IMR-90 (cell line): ENCODE results near the gene TEKT1.

ENCODE experiments used
- BHLHE40 ChIP-seq: fragments of 150-350 bp; IDR thresholded peaks from 2 replicates; pipeline ENCODE4 v1.6.1; 2016; ENCODE audit warnings: mild to moderate bottlenecking, low read depth, low read length
- CHD1 ChIP-seq: IDR thresholded peaks from 2 replicates; pipeline ENCODE4 v1.6.1; 2012; ENCODE audit warnings: low read depth, low read length, improper control_type of control experiment
- CTCF ChIP-seq: conservative IDR thresholded peaks from 2 replicates; pipeline ENCODE4 v1.5.1; 2012; ENCODE audit warnings: mild to moderate bottlenecking, low read depth, low read length, improper control_type of control experiment
- RFX5 ChIP-seq: IDR thresholded peaks from 2 replicates; pipeline ENCODE4 v1.8.0; 2012; ENCODE audit warnings: low read depth, mild to moderate bottlenecking, low read length, moderate library complexity

- TF ChIP-seq BHLHE40 (no peak), RFX5 (no peak), CTCF (no peak), CHD1 (no peak)
These were observed 78.0 kb downstream of the TEKT1 start for GRCh38 chr17:6753546-6753945.
